HG02623 (cell line): ENCODE data around the gene RAD51.
A peak's percentile ranks its signal among the peaks of the same experiment; 100 is the strongest.

Experiments
- ATAC-seq: cut with Tn5 transposase; IDR thresholded peaks from one replicate; pipeline ENCODE4 v1.9.1; 2021; ENCODE audit warnings: moderate library complexity; ENCODE audit not compliant: unreplicated experiment

Gene RAD51

DNA sequence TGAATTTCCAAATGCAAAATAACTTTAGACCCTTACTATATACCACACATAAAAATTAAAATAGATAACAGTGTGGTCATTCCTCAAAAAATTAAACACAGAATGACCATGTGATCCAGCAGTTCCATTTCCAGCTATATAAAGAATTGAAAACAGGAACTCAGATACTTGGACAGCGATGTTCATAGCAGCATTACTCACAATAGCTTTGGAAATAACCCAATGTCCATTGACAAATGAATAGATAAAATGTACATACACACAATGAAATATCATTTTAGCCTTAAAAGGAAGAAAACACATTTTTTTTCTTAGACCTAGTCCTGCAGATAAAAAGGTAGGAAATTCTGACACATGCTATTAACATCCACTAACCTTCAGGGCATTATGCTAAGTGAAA lies 26.7 kb downstream of the RAD51 start:
- ATAC-seq = no peak

DNA sequence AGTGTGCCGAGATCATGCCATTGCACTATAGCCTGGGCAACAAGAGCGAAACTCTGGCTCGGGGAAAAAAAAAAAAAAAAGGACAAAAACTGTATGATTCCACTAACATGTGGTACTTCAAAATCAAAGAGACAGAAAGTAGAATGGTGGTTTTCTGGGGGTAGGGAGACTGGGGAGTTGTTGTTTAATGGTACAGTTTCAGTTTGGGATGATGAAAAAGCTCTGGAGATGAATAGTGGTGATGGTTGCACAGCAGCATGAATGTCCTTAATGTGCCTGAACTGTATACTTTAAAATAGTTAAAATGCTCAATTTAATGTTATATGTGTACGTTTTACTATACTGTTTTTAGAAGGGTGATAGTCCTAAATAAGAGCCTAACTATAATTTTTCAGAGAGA lies 27.4 kb downstream of the RAD51 start:
- no peak for ATAC-seq

DNA sequence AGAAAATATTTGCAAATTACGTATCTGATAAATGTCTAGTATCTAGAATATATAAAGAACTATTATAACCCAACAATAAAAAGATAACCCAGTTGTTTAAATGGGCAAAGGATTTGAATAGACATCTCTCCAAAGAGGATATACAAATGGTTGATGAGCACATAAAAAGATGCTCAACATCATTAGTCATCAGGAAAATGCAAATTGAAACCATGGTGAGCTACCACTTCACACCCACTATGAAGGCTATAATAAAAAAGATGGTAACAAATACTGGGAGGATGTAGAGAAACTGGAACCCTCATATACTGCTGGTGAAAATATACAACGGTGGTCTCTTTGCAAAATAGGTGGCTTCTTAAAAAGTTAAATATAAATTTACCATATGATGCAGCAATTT lies 28.0 kb downstream of the RAD51 start:
- no peak for ATAC-seq

DNA sequence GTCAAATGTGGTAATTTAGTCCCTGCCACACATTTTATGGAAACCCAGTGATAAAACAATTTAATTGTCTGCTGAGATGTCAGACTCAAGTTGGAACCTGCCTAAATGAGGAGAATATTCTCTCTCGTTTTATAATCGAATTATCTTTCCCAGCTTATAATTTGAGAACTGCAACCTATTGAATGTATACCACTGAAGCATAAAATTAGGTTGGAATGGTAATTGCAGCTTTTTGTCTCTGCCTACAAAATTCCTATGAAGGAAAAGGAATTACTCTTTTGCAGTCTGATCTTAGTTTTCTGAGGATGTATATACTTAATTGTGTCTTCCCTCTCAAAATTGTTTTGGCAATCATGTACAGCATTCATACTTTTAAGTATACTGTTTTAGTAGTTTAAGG lies 28.9 kb downstream of the RAD51 start:
- no peak for ATAC-seq

GRCh38 chr15:40731034-40731433 lies 36.1 kb downstream of the RAD51 start:
- no peak for ATAC-seq

- ATAC-seq = no peak
Measured at GRCh38 chr15:40736575-40736974, 41.6 kb downstream of the RAD51 start.

DNA sequence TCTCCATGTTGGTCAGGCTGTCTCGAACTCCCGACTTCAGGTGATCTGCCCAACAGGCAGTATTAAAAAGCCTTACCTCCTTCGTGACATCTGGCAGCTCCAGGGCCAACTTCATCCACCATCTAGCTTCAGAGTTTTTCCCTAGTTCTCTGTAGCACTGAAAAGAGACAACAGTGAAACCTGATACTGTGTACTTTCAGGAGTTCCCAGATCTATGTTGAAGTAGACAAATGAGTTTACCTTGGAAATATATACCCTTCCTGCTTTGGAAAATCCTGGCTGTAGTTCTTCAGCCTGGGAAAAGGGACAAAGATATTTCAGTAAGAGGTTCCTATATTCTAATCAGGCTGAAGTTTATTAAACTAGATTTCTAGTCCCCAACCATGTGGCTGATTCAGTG lies 42.1 kb downstream of the RAD51 start:
- no peak for ATAC-seq

DNA sequence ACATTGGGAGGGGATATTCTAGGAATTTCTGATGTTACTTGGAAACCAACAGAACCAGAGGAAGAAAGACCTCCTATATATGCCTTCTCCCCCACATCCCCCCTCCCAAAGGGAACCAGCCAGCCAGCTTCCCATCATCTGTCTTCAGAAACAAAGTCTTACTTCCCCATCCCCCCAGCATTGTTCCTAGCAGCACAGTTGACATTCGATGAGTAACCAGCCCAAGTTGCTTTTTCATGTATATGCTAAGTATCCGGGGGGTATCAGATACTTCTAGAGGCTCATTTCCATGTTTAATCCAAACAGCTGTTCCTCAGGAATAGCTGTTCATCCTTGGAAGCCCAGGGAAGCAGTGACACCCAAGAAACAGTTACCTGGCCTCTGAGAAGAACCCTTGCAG lies 44.1 kb downstream of the RAD51 start:
- ATAC-seq = no peak

DNA sequence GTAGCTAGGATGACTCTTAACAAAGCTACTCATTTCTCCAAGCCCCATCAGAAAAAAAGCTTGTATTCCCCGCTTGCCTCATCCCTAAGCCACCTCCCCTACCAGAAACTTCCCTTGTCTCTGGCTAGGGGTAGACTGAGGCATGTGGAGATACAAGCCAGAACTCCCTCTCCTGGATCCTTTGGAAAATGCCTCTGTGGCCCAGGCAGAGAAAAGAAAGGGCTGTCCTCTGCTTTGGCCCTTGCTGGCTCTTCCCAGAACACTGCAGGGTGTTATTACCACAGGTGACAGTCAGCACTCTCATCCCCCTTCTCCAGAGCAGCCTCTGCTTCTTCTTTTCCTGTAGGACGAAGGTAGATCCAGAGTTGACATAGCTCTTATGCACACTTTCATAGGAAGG lies 44.9 kb downstream of the RAD51 start:
- no peak for ATAC-seq

- no peak for ATAC-seq
Measured at GRCh38 chr15:40743485-40743901, 48.5 kb downstream of the RAD51 start.

DNA sequence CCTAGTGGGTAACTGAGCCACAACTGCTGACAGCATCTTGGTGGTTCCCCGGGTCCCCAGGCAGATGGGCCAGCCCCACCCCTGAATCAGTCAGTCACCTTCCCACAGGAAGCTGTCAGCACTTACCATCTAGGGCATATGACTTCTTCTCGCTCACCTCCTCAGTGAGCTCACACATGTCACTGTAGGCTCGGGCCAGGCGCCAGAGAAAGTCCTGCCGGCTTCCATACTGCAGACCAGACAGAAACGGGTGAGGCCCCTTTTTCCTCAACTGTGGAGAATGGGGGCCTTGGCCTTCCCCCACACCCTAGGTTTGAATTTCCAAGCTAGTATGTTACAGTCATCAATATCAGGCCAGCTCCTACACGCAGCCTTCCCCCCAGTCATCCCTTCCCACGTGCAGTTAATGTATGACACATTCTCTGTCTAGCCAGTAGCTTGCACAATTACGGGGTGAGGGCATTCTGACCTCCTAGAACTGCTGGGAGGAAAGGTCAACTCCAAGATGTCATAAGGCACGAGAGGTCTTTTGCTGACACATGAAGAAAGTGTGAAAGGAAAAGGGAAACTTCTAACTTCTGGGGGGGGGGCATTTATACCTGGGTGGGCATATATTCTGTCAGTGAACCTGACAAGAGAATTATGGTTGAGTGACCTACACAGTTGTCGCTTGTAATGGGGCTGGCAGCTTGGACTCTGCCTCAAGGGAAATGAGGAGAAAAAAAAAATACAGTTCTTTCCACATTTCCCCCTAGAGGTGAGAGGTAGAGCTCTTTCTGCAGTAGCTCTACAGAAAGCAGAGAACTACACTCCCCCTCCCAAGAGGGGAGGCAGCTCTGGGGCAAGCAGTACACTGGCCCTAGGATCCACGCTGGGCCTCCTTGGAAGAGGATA lies 49.2 kb downstream of the RAD51 start:
- no peak for ATAC-seq

DNA sequence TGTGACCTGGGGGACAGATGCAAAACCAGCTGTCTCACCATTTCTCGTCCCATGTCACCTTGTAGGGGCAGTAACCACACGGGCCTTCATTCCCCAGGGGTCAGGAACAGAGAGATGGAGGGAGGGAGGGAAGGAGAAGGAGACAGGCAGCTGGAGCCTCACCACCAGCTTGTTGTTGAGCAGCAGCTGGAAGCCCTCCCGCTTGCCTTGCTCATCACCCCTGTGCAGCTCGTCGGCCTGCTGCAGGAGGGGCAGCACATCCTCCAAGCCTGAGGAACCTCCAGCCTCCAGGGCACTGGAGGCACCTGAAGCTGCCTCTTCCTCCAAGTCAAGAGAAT lies 49.8 kb downstream of the RAD51 start:
- no peak for ATAC-seq

- no peak for ATAC-seq
Measured at GRCh38 chr15:40746916-40747418, 52.0 kb downstream of the RAD51 start.

DNA sequence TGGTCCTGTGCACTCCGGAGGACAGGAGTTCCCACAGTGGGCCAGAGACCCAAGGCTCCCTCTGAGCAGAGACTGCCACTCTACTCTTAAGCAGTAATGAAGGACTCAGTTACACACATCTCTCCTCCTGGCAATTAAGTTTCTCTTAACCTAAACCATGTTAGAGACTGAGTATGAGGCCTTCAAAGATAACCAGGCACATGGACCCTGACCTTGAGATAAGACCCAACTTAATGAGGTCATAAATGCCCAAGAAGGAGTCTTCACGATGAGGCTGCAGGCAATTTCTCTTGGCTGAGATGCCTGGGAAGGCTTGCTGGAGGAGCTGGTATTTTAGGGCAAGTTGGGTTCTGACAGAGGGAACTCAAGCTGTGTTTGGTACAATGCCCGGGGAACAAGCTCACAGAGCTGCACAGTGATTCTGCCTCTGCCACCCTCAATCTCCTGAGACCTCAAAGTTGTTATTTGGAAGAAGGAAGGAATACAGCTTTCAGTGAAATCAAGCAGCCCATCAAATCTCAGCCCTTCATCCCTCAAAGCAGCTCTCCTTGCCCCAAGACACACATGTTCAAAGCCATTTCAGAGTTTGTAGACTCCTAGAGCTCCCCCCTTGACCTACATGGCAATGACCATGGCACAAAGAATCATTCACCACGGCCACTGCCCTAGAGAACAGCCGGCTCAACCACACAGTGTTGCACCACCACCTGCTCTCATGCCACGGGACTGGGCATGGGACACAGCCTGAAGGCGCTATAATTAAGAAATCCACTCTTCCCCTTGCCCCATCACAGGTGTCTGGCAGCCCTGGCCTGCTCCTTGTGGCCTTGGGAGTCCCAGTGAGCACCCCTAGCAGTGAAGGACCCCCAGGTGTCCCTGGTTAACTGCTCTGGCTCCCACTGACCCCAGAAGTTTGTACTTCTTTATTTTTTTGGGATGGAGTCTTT lies 53.0 kb downstream of the RAD51 start:
- ATAC-seq = no peak

- ATAC-seq = no peak
Measured at GRCh38 chr15:40749151-40749630, 54.2 kb downstream of the RAD51 start.

- no peak for ATAC-seq
Measured at GRCh38 chr15:40750885-40751284, 55.9 kb downstream of the RAD51 start.

DNA sequence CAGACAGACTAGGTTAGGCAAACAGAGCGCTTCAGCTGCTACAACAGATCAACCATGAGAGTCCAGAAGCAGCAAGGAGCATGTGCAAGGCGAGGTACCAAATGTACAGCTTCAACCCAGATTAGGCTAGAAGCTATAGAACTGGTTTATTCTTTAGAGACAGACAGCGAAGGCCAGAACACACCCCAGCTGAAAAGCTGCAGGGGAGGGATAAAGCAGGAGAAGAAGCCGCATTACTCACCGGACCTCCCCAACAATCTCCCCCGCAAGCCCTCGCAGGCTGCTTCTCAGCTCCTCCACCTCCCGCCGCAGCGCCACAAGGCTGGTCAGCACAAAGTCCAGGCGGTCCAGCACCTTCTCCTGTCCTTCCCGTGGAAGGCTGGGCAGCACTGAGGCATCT lies 56.8 kb downstream of the RAD51 start:
- ATAC-seq = no peak

DNA sequence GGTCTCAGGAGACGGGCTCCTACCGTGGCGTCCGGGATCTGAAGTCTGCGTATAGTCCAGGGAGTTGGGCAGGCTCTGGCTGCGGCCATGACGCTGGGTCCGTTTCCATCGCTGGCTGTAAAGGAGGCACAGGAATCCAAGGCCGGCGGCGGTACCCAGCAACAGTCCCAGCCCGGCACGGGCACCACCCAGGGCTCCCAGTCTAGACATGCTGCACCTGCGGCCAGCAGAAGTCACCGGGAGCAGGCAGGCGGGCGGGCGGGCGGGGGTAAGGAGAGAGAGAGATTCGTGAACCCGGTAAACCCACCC lies 59.6 kb downstream of the RAD51 start:
- ATAC-seq = no peak

DNA sequence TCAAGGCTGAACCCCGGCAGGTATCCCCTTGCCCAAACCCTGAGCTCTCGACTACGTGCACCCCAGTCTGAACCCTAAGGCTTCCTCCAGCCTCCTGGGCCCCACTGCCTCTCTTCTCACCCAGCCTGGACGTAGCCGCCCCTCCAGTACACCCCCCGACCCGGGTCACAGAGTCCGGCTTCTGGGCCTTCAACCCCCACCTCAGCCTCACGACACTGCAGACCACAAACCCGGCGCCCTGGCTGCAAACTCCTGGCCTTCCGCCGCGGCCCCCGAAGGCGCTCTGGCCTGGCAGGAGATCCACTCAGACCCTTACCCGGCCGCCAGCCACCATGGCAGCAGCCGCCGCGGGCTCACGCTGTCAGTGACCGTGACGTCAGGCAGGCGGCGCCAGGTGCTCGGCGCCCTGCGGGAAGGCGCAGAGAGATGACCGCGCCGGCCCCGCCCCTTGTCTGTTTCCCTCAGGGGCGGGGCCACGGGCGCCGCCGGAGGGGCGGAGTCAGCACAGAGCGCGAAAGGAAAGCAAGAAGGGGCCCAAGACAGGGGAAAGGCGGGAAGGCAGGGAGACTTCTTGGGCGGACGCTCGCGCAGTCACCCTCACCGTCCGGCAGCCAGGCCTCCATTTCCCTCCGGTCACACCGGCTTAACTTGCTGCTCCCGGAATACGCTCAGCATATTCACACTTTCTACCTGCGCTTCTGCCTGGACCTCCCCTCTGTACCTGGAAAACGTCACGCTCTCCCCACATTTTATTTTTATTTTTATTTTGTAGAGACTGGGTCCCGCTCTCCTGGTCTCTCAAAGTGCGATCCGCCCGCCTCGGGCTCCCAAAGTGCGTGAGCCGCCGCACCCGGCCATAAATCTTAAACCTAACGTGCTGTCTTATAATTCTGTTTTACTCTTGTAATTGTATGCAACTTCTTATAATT lies 60.2 kb downstream of the RAD51 start, which contains the start of gene RMDN3:
Gene RMDN3, minus strand, starts transcription at position 372 of the 929 bp plus-strand sequence. CDS start 471 bp downstream, outside the sequence.
- ATAC-seq = peak; percentile 75

GRCh38 chr15:40755812-40756208 lies 60.8 kb downstream of the RAD51 start:
- ATAC-seq = no peak

GRCh38 chr15:40756938-40757337 lies 62.0 kb downstream of the RAD51 start:
- ATAC-seq = no peak
